Astrocyte of the spinal cord (primary cell): ENCODE data around the gene GASK1A.

ENCODE experiments used
- DNase-seq: peaks from one replicate; pipeline ENCODE4 v3.0.0; 2011; ENCODE audit warnings: low read depth, low spot score
- H3K4me3 ChIP-seq: 2 replicates; pipeline ENCODE4 v1.5.1; 2011; ENCODE audit warnings: low read depth, mild to moderate bottlenecking, low read length, moderate library complexity
- in situ Hi-C: cut with HindIII; loops from 2 replicates; pipeline ENCODE4 v1.10.0; 2017; ENCODE audit warnings: low sequenced_read_pairs
- TF ChIP-seq, protein P1 (sequence below): IDR thresholded peaks from 2 replicates; pipeline ENCODE4 v1.5.1; 2012; ENCODE audit warnings: low read depth, mild to moderate bottlenecking, low read length, inconsistent platforms

Gene GASK1A

DNA sequence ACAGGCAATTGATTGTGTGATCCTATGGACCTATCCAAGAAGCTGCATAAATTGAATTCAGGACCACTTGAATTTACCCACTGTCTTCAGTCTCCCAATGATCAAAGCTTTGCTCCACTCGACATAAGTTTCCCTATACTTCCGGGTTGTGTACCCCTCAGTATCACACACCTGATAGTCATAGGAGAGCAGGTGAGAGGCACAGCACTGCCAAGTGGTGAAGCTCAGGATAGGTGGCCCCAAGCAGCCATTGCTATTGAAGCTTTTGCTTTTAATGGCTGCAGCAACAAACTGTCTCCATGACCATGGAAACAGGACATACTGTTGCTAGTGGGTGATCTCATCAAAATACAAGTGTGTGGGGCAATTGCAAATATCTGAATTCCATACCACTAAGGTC is 27.7 kb downstream of the GASK1A start:
- H3K4me3 ChIP-seq = no peak overlapping the region
- DNase-seq = no peak
- TF ChIP-seq, protein P1, sequence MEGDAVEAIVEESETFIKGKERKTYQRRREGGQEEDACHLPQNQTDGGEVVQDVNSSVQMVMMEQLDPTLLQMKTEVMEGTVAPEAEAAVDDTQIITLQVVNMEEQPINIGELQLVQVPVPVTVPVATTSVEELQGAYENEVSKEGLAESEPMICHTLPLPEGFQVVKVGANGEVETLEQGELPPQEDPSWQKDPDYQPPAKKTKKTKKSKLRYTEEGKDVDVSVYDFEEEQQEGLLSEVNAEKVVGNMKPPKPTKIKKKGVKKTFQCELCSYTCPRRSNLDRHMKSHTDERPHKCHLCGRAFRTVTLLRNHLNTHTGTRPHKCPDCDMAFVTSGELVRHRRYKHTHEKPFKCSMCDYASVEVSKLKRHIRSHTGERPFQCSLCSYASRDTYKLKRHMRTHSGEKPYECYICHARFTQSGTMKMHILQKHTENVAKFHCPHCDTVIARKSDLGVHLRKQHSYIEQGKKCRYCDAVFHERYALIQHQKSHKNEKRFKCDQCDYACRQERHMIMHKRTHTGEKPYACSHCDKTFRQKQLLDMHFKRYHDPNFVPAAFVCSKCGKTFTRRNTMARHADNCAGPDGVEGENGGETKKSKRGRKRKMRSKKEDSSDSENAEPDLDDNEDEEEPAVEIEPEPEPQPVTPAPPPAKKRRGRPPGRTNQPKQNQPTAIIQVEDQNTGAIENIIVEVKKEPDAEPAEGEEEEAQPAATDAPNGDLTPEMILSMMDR = no peak
- in situ Hi-C loops = no loop called here

GRCh38 chr3:43009547-43009946 is 30.4 kb downstream of the GASK1A start:
- DNase-seq = no peak
- in situ Hi-C loops = no loop called here
- H3K4me3 ChIP-seq = no peak overlapping the region
- TF ChIP-seq, protein P1 = no peak

DNA sequence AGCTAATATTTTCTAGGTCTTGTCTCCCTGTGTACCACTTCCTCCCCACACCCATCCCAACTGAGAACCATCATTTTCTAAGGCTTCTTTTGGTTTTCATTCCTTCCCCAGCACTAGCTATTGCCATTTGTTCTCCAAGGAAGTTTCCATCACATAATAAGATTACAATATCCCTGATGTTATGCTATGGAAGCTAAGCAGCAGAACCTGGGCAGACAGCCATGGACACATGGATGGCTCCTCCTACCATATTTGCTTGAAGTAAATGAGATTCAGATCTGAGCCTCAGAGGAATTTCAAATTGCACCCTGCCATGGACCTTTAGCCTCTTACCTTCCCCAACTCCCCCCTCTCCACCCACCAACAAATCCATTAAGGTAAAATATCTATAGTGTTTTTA is 31.5 kb downstream of the GASK1A start:
- in situ Hi-C loops = no loop called here
- DNase-seq = no peak
- TF ChIP-seq, protein P1 = no peak
- no peak overlapping the region for H3K4me3 ChIP-seq

DNA sequence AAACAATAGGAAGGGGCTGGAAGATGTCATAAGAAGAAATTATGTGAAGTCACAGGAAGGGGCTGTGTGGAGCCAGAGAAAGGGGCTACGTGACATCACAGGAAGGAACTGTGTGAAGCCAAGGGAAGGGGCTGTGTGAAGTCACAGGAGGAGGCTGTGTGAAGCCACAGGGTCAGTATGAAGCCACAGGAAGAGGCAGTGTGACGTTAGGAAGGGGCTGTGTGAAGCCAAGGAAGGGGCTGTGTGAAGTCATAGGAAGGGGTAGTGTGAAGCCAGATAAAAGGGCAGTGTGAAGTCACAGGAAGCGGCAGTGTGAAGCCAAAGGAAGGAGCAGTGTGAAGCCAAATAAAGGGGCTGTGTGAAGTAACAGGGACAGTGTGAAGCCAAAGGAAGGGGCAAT is 32.5 kb downstream of the GASK1A start:
- DNase-seq = no peak
- H3K4me3 ChIP-seq = no peak overlapping the region
- in situ Hi-C loops = no loop called here
- TF ChIP-seq, protein P1 = no peak

GRCh38 chr3:43012174-43012573 is 33.1 kb downstream of the GASK1A start:
- no peak overlapping the region for H3K4me3 ChIP-seq
- in situ Hi-C loops = no loop called here
- TF ChIP-seq, protein P1 = no peak
- DNase-seq = no peak

DNA sequence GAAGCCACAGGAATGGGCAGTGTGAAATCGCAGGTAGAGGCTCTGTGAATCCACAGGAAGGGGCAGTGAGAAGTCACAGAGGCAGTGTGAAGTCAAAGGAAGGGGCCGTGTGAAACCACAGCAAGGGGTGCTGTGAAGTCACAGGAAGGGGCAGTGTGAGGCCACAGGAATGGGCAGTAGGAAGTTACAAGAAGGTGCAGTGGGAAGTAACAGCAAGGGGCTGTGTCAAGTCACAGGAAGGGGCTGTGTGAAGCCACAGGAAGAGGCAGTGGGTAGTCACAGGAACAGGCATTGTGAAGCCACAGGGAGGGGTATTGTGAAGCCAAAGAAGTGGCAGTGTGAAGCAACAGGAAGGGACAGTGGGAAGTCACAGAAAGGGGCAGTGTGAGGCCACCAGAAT is 34.1 kb downstream of the GASK1A start:
- in situ Hi-C loops = no loop called here
- H3K4me3 ChIP-seq = no peak overlapping the region
- TF ChIP-seq, protein P1 = no peak
- no peak for DNase-seq

DNA sequence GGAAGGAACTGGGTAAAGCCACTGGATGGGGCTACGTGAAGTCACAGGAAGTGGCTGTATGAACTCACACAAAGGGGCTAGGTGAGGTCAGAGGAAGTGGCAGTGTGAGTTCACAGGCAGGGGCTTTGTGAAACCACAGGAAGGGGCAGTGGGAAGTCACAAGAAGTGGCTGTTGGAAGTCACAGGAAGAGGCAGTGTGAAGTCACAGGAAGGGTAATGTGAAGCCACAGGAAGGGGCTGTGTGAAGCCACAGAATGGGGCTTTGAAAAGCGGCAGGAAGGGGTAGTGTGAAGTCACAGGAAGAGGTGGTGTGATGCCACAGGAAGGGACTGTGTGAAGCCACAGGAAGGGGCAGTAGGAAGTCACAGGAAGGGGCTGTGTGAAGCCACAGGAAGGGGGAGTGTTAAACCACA is 34.6 kb downstream of the GASK1A start:
- TF ChIP-seq, protein P1 = no peak
- H3K4me3 ChIP-seq = no peak overlapping the region
- in situ Hi-C loops = no loop called here
- no peak for DNase-seq
